Measurements from ENCODE around the gene GABRB3.

GRCh38 chr15:26651909-26652308 is 121.0 kb downstream of the GABRB3 start:
- TF ChIP-seq EZH2 (IDR thresholded peaks at IDR 0.05; ENCODE audit: insufficient read depth, low read length) (no peak), CTCF (IDR thresholded peaks at IDR 0.05; ENCODE audit: insufficient read depth, low read depth, low read length) (no peak)

Data from astrocyte (in vitro differentiated cells and primary cell).